Neural cell (in vitro differentiated cells): ENCODE results near the gene AHSP. TPM values are rescaled to one million over a fixed set of nuclear protein-coding genes. Genes with fewer than 3 reads are reported as not detected.

Experiments used
- H2AFZ ChIP-seq: fragments of 200-600, 300-800 bp; sonication (generic), shearing (Covaris generic); 2 replicates; pipeline ENCODE4 v1.6.0; 2014; ENCODE audit warnings: low read depth, mild to moderate bottlenecking, antibody characterized with exemption, low read length, moderate library complexity
- H3F3A ChIP-seq: fragments of 200-600 bp; shearing (Covaris generic); 2 replicates; pipeline ENCODE4 v1.6.1; 2016; ENCODE audit warnings: mild to moderate bottlenecking, moderate library complexity, mixed read lengths, antibody characterized with exemption, low read length; ENCODE audit not compliant: insufficient read depth, poor library complexity, severe bottlenecking
- H3K27ac ChIP-seq: fragments of 200-600, 300-800 bp; sonication (generic), shearing (Covaris generic); 2 replicates; pipeline ENCODE4 v1.5.1; 2014; ENCODE audit warnings: mild to moderate bottlenecking, low read length, moderate library complexity
- H3K27me3 ChIP-seq: fragments of 300-800, 200-600 bp; sonication (generic), shearing (Covaris generic); 2 replicates; pipeline ENCODE4 v1.6.0; 2014; ENCODE audit warnings: mild to moderate bottlenecking, low read depth, low read length, moderate library complexity; ENCODE audit not compliant: insufficient read depth
- H3K36me3 ChIP-seq: fragments of 300-800, 200-600 bp; sonication (generic), shearing (Covaris generic); 2 replicates; pipeline ENCODE4 v1.5.1; 2014; ENCODE audit warnings: mild to moderate bottlenecking, antibody characterized with exemption, low read length, moderate library complexity; ENCODE audit not compliant: insufficient read depth
- H3K4me2 ChIP-seq: fragments of 300-800, 200-600 bp; sonication (generic), shearing (Covaris generic); 2 replicates; pipeline ENCODE4 v1.6.0; 2014; ENCODE audit warnings: mild to moderate bottlenecking, low read length
- H3K4me3 ChIP-seq: fragments of 300-800, 200-600 bp; sonication (generic), shearing (Covaris generic); 2 replicates; pipeline ENCODE4 v1.5.1; 2014; ENCODE audit warnings: mild to moderate bottlenecking, low read length, moderate library complexity
- H3K79me2 ChIP-seq: fragments of 200-600 bp; shearing (Covaris generic); replicated peaks from 2 replicates; pipeline ENCODE4 v1.6.0; 2014; ENCODE audit warnings: mild to moderate bottlenecking, low read length, moderate library complexity; ENCODE audit not compliant: insufficient read depth
- H3K9ac ChIP-seq: fragments of 300-800, 200-600 bp; sonication (generic), shearing (Covaris generic); 2 replicates; pipeline ENCODE4 v1.6.1; 2016; ENCODE audit warnings: mild to moderate bottlenecking, low read length, mixed read lengths
- H3K9me2 ChIP-seq: fragments of 200-600 bp; shearing (Covaris generic); 2 replicates; pipeline ENCODE4 v1.6.1; 2016; ENCODE audit warnings: mild to moderate bottlenecking, low read length, mixed read lengths; ENCODE audit not compliant: insufficient read depth
- H3K9me3 ChIP-seq: fragments of 200-600, 300-800 bp; sonication (generic), shearing (Covaris generic); 2 replicates; pipeline ENCODE4 v1.6.1; 2016; ENCODE audit warnings: mild to moderate bottlenecking, mixed run types, low read length, moderate library complexity, mixed read lengths
- H4K20me1 ChIP-seq: fragments of 200-600 bp; shearing (Covaris generic); 2 replicates; pipeline ENCODE4 v1.6.1; 2016; ENCODE audit warnings: mild to moderate bottlenecking, mixed run types; ENCODE audit not compliant: insufficient read depth
- EP300 ChIP-seq: fragments of 450-650 bp; conservative IDR thresholded peaks from 2 replicates; pipeline ENCODE4 v1.6.1; 2014; ENCODE audit warnings: antibody characterized with exemption, mild to moderate bottlenecking, moderate library complexity; ENCODE audit not compliant: poor library complexity, severe bottlenecking
- EZH2 ChIP-seq: fragments of 200-600, 300-800 bp; shearing (Covaris generic), sonication (generic); IDR thresholded peaks from 2 replicates; pipeline ENCODE4 v1.6.1; 2014; ENCODE audit warnings: antibody characterized with exemption, low read length, borderline replicate concordance, mild to moderate bottlenecking; ENCODE audit not compliant: insufficient read depth, poor library complexity, severe bottlenecking
- MXI1 ChIP-seq: fragments of 450-650 bp; conservative IDR thresholded peaks from 2 replicates; pipeline ENCODE4 v1.6.1; 2014; ENCODE audit warnings: antibody characterized with exemption, mild to moderate bottlenecking; ENCODE audit not compliant: poor library complexity, severe bottlenecking
- POLR2AphosphoS5 ChIP-seq: IDR thresholded peaks from 2 replicates; pipeline ENCODE4 v1.6.1; 2012
- RAD21 ChIP-seq: fragments of 450-650 bp; conservative IDR thresholded peaks from 2 replicates; pipeline ENCODE4 v1.6.1; 2014; ENCODE audit warnings: antibody characterized with exemption, mild to moderate bottlenecking, moderate library complexity
- SMC3 ChIP-seq: fragments of 450-650 bp; conservative IDR thresholded peaks from 2 replicates; pipeline ENCODE4 v1.6.1; 2014; ENCODE audit warnings: antibody characterized with exemption, mild to moderate bottlenecking, moderate library complexity; ENCODE audit not compliant: poor library complexity
- TAF1 ChIP-seq: IDR thresholded peaks from 2 replicates; pipeline ENCODE4 v1.6.1; 2012; ENCODE audit warnings: low read depth
- polyA plus RNA-seq: library from polyadenylated mRNA; depleted of rRNA; stranded (reverse); fragments of >200 nt; gene quantifications from 2 replicates; pipeline ENCODE4 v1.2.3, GENCODE V29; 2014
- TF ChIP-seq, protein P1 (sequence below): IDR thresholded peaks from 2 replicates; pipeline ENCODE4 v1.6.1; 2012; ENCODE audit warnings: borderline replicate concordance
- TF ChIP-seq, protein P2 (sequence below): fragments of 450-650 bp; IDR thresholded peaks from 2 replicates; pipeline ENCODE4 v1.5.1; 2014; ENCODE audit warnings: antibody characterized with exemption, mild to moderate bottlenecking, moderate library complexity; ENCODE audit not compliant: poor library complexity, severe bottlenecking

AHSP gene
- polyA plus RNA-seq, 1 donor from 2014 or later = not detected

DNA sequence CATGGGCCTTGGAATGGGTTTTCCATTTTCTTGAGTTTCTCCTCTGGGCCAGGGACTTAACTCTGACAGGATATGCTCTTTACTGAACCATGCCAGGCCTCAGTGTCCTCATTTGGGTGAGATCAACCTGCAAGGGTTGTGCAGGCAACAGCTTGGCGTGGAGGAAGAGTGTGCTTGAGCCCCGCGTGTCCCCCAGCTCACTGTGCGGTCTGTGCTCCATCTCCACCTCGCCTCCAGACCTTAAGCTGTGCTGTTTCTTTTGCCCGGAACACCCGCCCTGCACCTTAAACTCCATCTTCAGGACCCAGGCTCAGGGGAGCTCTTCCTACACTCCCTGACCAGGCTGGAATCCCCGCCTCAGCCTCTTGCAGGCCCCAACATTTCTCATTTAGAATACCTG lies 29.2 kb upstream of the AHSP start:
- H3K9ac ChIP-seq = no peak overlapping the region
- H3K9me3 ChIP-seq = no peaks in the 10 kb centered on the region
- no peak overlapping the region for H2AFZ ChIP-seq
- no peaks in the 10 kb centered on the region for H4K20me1 ChIP-seq
- H3K4me2 ChIP-seq = no peak overlapping the region
- TF ChIP-seq TAF1 (no peak), SMC3 (no peak), EP300 (no peak), RAD21 (no peak), POLR2AphosphoS5 (no peak), MXI1 (no peak), EZH2 (no peak)
- TF ChIP-seq, protein P1, sequence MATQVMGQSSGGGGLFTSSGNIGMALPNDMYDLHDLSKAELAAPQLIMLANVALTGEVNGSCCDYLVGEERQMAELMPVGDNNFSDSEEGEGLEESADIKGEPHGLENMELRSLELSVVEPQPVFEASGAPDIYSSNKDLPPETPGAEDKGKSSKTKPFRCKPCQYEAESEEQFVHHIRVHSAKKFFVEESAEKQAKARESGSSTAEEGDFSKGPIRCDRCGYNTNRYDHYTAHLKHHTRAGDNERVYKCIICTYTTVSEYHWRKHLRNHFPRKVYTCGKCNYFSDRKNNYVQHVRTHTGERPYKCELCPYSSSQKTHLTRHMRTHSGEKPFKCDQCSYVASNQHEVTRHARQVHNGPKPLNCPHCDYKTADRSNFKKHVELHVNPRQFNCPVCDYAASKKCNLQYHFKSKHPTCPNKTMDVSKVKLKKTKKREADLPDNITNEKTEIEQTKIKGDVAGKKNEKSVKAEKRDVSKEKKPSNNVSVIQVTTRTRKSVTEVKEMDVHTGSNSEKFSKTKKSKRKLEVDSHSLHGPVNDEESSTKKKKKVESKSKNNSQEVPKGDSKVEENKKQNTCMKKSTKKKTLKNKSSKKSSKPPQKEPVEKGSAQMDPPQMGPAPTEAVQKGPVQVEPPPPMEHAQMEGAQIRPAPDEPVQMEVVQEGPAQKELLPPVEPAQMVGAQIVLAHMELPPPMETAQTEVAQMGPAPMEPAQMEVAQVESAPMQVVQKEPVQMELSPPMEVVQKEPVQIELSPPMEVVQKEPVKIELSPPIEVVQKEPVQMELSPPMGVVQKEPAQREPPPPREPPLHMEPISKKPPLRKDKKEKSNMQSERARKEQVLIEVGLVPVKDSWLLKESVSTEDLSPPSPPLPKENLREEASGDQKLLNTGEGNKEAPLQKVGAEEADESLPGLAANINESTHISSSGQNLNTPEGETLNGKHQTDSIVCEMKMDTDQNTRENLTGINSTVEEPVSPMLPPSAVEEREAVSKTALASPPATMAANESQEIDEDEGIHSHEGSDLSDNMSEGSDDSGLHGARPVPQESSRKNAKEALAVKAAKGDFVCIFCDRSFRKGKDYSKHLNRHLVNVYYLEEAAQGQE = no peak
- TF ChIP-seq, protein P2, sequence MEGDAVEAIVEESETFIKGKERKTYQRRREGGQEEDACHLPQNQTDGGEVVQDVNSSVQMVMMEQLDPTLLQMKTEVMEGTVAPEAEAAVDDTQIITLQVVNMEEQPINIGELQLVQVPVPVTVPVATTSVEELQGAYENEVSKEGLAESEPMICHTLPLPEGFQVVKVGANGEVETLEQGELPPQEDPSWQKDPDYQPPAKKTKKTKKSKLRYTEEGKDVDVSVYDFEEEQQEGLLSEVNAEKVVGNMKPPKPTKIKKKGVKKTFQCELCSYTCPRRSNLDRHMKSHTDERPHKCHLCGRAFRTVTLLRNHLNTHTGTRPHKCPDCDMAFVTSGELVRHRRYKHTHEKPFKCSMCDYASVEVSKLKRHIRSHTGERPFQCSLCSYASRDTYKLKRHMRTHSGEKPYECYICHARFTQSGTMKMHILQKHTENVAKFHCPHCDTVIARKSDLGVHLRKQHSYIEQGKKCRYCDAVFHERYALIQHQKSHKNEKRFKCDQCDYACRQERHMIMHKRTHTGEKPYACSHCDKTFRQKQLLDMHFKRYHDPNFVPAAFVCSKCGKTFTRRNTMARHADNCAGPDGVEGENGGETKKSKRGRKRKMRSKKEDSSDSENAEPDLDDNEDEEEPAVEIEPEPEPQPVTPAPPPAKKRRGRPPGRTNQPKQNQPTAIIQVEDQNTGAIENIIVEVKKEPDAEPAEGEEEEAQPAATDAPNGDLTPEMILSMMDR = no peak
- H3K27me3 ChIP-seq = no peaks in the 10 kb centered on the region
- H3K79me2 ChIP-seq = no peaks in the 10 kb centered on the region
- no peak overlapping the region for H3K4me3 ChIP-seq
- H3F3A ChIP-seq = no peaks in the 10 kb centered on the region
- no peaks in the 10 kb centered on the region for H3K9me2 ChIP-seq
- H3K36me3 ChIP-seq = no peaks in the 10 kb centered on the region
- no peak overlapping the region for H3K27ac ChIP-seq

DNA sequence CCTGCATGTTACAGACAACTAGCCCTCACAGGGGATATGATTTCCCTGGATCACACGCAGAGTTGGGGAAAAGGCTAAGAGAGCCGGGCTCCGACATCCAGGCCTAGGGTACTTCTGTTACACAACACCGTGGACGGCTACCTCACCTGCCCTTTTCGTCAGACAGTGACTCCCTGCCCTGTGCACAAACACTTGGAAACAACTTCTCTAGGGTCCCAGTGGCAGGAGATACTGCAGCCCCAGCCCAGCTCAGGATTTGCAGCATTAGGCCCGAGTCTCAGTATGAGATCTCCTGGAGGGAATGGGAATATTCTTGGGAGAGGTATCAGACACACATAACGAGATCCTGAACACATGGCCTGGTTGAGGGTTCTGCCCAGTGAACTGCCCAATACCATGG lies 27.8 kb upstream of the AHSP start:
- Histone ChIP-seq H3K9ac (no peak overlapping the region), H3K27ac (no peak overlapping the region), H3K9me3 (no peaks in the 10 kb centered on the region), H3K4me3 (no peak overlapping the region), H2AFZ (no peak overlapping the region), H3K9me2 (no peaks in the 10 kb centered on the region), H3K27me3 (no peaks in the 10 kb centered on the region), H4K20me1 (no peaks in the 10 kb centered on the region), H3F3A (no peaks in the 10 kb centered on the region), H3K4me2 (no peak overlapping the region), H3K36me3 (no peaks in the 10 kb centered on the region), H3K79me2 (no peaks in the 10 kb centered on the region)
- TF ChIP-seq, protein P1 = no peak
- TF ChIP-seq TAF1 (no peak), MXI1 (no peak), RAD21 (no peak), EP300 (no peak), EZH2 (no peak), POLR2AphosphoS5 (no peak), SMC3 (no peak)
- TF ChIP-seq, protein P2 = no peak
